GM18502 (cell line): ENCODE results near the gene SLN.
"Not testable (repeated sequence)": the region's sequence is repeated elsewhere in the genome, so short reads cannot be mapped to it uniquely, and the experiment has no call there.

Source experiments
- ATAC-seq: cut with Tn5 transposase; IDR thresholded peaks from one replicate; pipeline ENCODE4 v1.9.1; 2021; ENCODE audit warnings: mild to moderate bottlenecking; ENCODE audit not compliant: unreplicated experiment, poor library complexity

The SLN gene

DNA sequence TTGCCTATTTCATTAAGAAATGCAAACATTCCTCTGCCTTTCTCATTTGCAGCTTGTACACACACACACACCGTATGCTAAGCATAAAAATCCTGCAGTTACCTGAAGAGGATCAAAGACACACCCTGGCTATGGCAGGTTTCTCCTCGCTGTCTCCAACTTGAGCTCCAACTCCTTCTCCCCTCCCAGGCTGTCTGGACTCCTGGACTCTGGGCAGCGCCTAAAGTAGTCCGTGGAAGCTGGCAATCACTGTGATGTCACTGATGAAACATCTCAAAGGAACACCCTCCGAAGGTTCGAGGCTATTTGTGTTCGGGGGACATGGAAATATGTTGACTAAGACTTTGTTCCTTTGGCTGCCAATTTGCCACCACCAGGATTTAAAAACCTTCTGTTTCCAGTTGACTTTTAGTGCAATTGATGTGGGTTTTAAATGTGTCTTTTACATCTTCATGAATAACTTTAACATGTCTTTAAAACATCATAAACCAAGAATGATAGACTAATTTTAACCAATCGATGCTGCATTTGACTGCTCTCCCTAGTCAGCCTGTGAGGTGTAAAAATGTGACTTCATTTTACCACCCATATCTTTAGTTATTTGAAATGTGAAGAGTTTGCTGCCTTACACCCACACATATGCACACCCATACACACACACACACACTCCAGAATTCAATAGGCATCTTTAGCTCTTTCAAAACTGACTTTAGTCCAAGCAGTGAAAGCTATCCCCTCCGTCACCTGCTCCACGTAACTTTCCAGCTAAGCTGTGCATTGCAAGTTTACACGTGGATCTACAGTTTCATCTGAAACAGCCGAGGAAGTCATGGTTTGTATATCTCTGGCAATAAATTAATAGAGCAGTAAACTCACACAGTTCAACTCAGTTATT lies at the start of gene SLN:
SLN (minus strand) TSS at position 196 of the 895 bp plus-strand sequence.
- no peak for ATAC-seq

DNA sequence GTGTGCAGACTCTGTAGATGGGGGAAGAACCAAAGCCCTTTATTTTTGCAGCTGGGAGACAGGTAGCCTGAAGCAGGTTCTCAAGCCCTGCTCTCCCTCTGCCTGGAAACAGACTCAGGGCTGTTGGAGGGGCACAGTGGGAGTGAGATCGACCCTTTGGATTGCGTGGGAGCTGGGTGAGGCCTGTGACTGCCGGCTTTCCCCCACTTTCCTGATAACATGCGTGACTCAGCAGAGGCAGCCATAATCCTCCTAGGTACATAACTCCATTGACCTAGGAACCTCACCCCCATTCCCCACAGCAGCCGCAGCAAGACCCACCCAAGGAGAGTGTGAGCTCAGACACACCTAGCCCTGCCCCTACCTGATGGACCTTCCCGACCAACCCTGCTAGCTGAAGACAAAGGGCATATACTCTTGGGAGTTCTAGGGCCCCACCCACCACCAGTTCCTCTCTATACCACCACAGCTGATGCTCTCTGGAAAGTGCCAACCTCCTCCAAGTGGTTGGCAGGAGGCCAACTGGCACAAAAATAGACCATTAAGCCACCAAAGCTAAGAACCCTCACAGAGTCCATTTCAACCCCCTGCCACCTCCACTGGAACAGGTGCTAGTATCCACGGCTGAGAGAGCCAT lies 47.0 kb upstream of the SLN start:
- not testable (repeated sequence) for ATAC-seq

DNA sequence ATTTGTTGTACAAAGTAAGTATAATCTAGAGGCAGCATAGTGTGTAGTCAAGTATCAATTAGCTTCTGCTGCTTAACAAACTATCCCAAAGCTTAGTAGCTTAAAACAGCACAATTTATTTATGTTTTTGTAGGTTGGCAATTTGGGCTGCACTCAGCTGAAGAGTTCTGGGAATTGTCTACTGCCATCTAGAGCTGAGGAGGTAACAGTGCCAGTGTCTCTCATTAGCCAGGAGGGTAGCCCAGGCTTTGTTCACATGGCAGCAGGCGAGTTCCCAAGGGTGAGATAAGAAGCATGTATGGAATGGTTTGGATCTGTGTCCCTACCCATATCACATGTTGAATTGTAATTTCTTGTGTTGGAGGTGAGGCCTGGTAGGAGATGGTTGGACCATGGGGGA lies 45.8 kb upstream of the SLN start:
- no peak for ATAC-seq

- ATAC-seq = no peak
These were observed 44.7 kb upstream of the SLN start for GRCh38 chr11:107756553-107756952.

- ATAC-seq = no peak
These were observed 41.3 kb upstream of the SLN start for GRCh38 chr11:107752949-107753822.

DNA sequence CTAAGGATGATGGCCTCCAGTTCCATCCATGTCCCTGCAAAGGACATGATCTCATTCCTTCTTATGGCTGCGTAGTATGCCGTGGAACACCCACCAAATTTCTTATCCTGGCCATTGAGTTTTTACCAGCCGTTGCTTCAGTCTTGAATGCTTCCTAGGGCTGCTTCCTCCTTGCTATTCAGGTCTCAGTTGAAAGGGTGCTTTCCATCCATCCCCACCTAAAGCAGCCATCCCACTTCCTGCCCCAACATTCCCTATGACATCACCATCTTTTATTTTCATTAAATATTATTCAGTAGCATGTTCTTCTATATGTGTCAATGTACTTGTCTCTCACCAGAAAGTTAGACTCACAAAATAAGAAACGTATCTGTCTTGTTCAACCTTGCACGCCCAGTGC lies 40.7 kb upstream of the SLN start:
- no peak for ATAC-seq

- no peak for ATAC-seq
These were observed 39.2 kb upstream of the SLN start for GRCh38 chr11:107751082-107751481.

DNA sequence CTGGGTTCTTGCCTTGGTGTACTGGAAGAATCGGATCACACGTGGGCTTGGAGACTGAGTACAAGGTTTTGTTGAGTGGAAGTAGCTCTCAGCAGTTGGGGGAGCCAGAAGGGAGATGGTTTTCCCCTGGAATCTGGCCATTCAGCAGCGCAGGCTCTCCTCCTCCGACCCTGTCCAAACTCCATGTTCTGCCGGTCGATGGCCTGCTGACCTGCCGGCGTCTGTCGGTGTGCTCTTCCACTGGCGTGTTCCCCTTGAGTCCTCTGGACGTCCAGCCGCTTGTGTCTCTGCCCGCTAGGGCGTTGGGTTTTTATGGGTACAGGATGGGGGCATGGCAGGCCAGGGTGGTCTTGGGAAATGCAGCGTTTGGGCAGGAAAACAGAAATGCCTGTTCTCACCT lies 38.5 kb upstream of the SLN start:
- no peak for ATAC-seq

DNA sequence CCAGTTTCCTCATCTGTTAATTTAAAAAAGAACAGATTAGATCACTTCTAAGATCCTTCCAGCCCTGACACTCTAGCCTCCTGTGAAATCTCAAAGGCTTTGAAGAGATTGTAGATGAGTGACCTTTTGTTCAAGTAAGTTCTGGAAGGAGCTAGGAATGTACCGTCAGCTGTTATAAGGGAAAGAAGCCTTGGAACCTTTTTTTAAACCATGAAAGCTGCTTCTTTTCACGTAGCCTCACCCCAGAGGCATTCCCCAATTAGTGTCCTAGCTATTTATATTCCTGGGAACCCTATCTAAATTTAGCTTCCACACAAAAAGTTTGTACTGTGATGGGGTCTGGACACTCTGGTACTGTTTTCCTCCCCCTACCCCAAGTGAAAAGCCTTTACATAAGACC lies 35.8 kb upstream of the SLN start:
- ATAC-seq = no peak

- ATAC-seq = no peak
These were observed 32.9 kb upstream of the SLN start for GRCh38 chr11:107744736-107745135.

- no peak for ATAC-seq
These were observed 31.3 kb upstream of the SLN start for GRCh38 chr11:107743191-107743590.

GRCh38 chr11:107741044-107741823 lies 29.4 kb upstream of the SLN start:
- ATAC-seq = peak; percentile 92

GRCh38 chr11:107740271-107740670 lies 28.4 kb upstream of the SLN start:
- no peak for ATAC-seq

GRCh38 chr11:107736546-107736945 lies 24.7 kb upstream of the SLN start:
- no peak for ATAC-seq

GRCh38 chr11:107733518-107733917 lies 21.7 kb upstream of the SLN start:
- ATAC-seq = no peak

GRCh38 chr11:107732689-107733051 lies 20.8 kb upstream of the SLN start:
- no peak for ATAC-seq

DNA sequence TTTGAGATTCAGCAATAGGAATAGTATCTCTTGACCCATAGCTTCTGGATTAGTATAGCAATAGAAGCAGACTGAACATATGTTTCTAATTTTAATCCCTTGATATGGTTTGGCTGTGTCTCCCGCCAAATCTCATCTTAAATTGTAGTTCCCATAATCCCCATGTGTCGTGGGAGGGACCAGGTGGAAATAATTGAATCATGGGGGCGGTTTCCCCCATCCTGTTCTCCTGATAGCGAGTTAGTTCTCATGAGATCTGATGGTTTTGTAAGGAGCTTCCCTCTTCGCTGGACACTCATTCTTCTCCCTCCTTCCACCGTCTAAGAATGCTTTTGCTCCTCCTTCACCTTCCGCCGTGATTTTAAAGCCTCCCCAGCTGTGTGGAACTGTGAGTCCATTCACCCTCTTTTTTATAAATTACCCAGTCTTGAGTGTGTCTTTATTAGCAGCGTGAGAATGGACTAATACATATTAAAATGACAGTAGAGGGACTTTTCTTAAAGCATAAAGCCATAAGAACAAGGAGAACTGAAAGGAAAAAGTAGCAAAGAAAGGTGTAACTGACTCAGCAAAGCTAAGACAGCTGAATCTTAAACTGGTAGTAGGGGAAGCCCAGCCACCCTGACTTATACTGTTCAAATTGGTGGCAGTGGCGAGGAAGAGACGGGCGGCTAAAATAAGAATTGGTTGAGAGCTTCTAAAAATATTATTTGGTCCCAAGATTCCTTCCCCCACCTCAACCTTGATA lies 20.3 kb upstream of the SLN start:
- ATAC-seq = peak; percentile 65

DNA sequence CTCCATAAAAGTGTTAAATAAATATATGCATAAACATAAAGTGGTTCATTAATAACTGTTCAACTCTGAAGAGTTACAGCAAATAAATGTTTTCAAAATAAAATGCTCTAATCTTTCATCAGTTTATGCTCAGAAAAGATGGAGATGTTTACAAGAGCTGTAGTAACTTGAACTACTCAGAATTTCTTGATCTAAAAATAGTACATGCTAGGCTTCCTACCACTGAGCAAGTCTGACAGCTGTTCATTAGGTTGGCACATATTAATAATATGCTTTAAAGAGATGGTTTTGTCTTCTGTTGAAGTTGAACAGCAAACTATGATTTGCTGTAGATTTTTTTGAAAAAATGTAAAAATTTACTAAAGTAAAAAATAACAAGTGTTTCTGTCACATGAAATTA lies 10.8 kb upstream of the SLN start:
- no peak for ATAC-seq

DNA sequence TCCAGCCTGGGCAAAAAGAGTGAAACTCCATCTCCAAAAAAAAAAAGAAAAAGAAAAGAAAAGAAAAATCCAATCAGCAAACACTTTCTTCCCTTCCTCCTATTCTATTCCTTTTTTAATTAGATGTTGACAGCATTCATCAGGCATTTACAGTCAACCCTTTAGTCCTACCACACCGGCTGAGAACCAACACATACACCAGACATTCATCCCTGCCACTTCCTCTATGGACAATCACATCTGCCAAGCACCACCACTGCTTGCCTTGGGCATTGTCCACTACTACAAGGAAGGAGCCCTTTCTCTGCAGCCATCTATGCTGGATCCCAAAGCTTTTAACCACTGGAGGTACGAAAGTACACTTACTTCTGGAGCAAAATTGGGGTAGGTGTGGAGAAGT lies 9.4 kb upstream of the SLN start:
- no peak for ATAC-seq
